Measurements from ENCODE around the gene ANXA2.

The ANXA2 gene

GRCh38 chr15:60386615-60387014 is 11.2 kb downstream of the ANXA2 start:
- DNase-seq: no peak

- peak in 1 of 2 experiments; percentile 20 for DNase-seq
These were observed 11.9 kb downstream of the ANXA2 start for GRCh38 chr15:60385620-60386552.

GRCh38 chr15:60384526-60385126 is 13.2 kb downstream of the ANXA2 start:
- no peak for DNase-seq

- no peak for DNase-seq
These were observed 13.7 kb downstream of the ANXA2 start for GRCh38 chr15:60384053-60384452.

- no peak for DNase-seq
These were observed 14.8 kb downstream of the ANXA2 start for GRCh38 chr15:60382773-60383674.

- DNase-seq: no peak
These were observed 16.5 kb downstream of the ANXA2 start for GRCh38 chr15:60381148-60381788.

- no peak for DNase-seq
These were observed 18.1 kb downstream of the ANXA2 start for GRCh38 chr15:60379525-60380274.

GRCh38 chr15:60379185-60379524 is 18.6 kb downstream of the ANXA2 start:
- DNase-seq: no peak

GRCh38 chr15:60376677-60377095 is 21.1 kb downstream of the ANXA2 start:
- no peak for DNase-seq

GRCh38 chr15:60375306-60375705 is 22.5 kb downstream of the ANXA2 start:
- no peak for DNase-seq

- no peak for DNase-seq
These were observed 23.1 kb downstream of the ANXA2 start for GRCh38 chr15:60374628-60375081.

- DNase-seq: no peak
These were observed 23.6 kb downstream of the ANXA2 start for GRCh38 chr15:60374209-60374608.

- DNase-seq: no peak
These were observed 24.0 kb downstream of the ANXA2 start for GRCh38 chr15:60373745-60374144.

GRCh38 chr15:60373327-60373726 is 24.5 kb downstream of the ANXA2 start:
- DNase-seq: no peak

GRCh38 chr15:60372756-60373155 is 25.0 kb downstream of the ANXA2 start:
- DNase-seq: no peak

- DNase-seq: no peak
These were observed 25.6 kb downstream of the ANXA2 start for GRCh38 chr15:60372227-60372626.

GRCh38 chr15:60371175-60372051 is 26.4 kb downstream of the ANXA2 start:
- no peak for DNase-seq

GRCh38 chr15:60370869-60371136 is 27.0 kb downstream of the ANXA2 start:
- no peak for DNase-seq

- DNase-seq: no peak
These were observed 27.5 kb downstream of the ANXA2 start for GRCh38 chr15:60370105-60370868.

GRCh38 chr15:60369696-60370095 is 28.1 kb downstream of the ANXA2 start:
- no peak for DNase-seq

GRCh38 chr15:60364612-60364924 is 33.2 kb downstream of the ANXA2 start:
- DNase-seq: no peak

Data from NCI-H526 (cell line).